B cell (primary cell): ENCODE data around the gene SPRED2.

Experiments used
- CTCF ChIP-seq: fragments of 200-600 bp; IDR thresholded peaks from one replicate; pipeline ENCODE4 v1.8.0; 2022; ENCODE audit warnings: antibody characterized with exemption, mild to moderate bottlenecking
- EZH2 ChIP-seq: IDR thresholded peaks from 2 replicates; pipeline ENCODE4 v1.6.1; 2012; ENCODE audit warnings: borderline replicate concordance, low read depth, mild to moderate bottlenecking, moderate library complexity, low read length; ENCODE audit not compliant: insufficient read depth, poor library complexity, severe bottlenecking

- TF ChIP-seq CTCF = no peak
- no peak for TF ChIP-seq EZH2
These were observed 1.6 kb downstream of the SPRED2 start for GRCh38 chr2:65430603-65431420.
